Kidney tubule cell (primary cell): ENCODE measurements around the gene KCNMB2.

Experiments used
- DNase-seq: peaks from one replicate; pipeline ENCODE4 v3.0.0-alpha.2; 2018; ENCODE audit warnings: low spot score

KCNMB2 gene

GRCh38 chr3:178646186-178646862 is 110.1 kb downstream of the KCNMB2 start:
- peak; percentile 22 for DNase-seq

- DNase-seq = no peak
Measured at GRCh38 chr3:178655488-178655887, 119.3 kb downstream of the KCNMB2 start.

- no peak for DNase-seq
Measured at GRCh38 chr3:178658694-178659325, 122.6 kb downstream of the KCNMB2 start.

- no peak for DNase-seq
Measured at GRCh38 chr3:178663201-178663934, 127.1 kb downstream of the KCNMB2 start.

- no peak for DNase-seq
Measured at GRCh38 chr3:178665747-178666146, 129.5 kb downstream of the KCNMB2 start.

GRCh38 chr3:178669022-178669601 is 132.9 kb downstream of the KCNMB2 start:
- DNase-seq = peak; percentile 62

- DNase-seq = no peak
Measured at GRCh38 chr3:178669758-178670157, 133.5 kb downstream of the KCNMB2 start.

- no peak for DNase-seq
Measured at GRCh38 chr3:178671377-178671776, 135.1 kb downstream of the KCNMB2 start.

GRCh38 chr3:178671791-178672190 is 135.6 kb downstream of the KCNMB2 start:
- DNase-seq = peak; percentile 93

- no peak for DNase-seq
Measured at GRCh38 chr3:178672275-178672674, 136.0 kb downstream of the KCNMB2 start.

GRCh38 chr3:178673529-178673928 is 137.3 kb downstream of the KCNMB2 start:
- no peak for DNase-seq

GRCh38 chr3:178676077-178676476 is 139.8 kb downstream of the KCNMB2 start:
- DNase-seq = no peak

GRCh38 chr3:178676942-178677790 is 140.9 kb downstream of the KCNMB2 start:
- DNase-seq = no peak

GRCh38 chr3:178677961-178678360 is 141.7 kb downstream of the KCNMB2 start:
- DNase-seq = no peak

GRCh38 chr3:178680037-178680436 is 143.8 kb downstream of the KCNMB2 start:
- DNase-seq = no peak

GRCh38 chr3:178680489-178680888 is 144.3 kb downstream of the KCNMB2 start:
- DNase-seq = no peak

GRCh38 chr3:178684881-178685590 is 148.8 kb downstream of the KCNMB2 start:
- no peak for DNase-seq

- peak; percentile 26 for DNase-seq
Measured at GRCh38 chr3:178685591-178685906, 149.3 kb downstream of the KCNMB2 start.

- no peak for DNase-seq
Measured at GRCh38 chr3:178686826-178687225, 150.6 kb downstream of the KCNMB2 start.

GRCh38 chr3:178690571-178690970 is 154.3 kb downstream of the KCNMB2 start:
- no peak for DNase-seq

- no peak for DNase-seq
Measured at GRCh38 chr3:178699364-178699763, 163.1 kb downstream of the KCNMB2 start.
